Vagina (tissue), 2 donors: ENCODE measurements around the gene VWA3B. TPM values are rescaled to one million over a fixed set of nuclear protein-coding genes. Genes with fewer than 3 reads are reported as not detected.
A peak's percentile ranks its signal among the peaks of the same experiment; 100 is the strongest.
"Not testable (repeated sequence)": the region's sequence is repeated elsewhere in the genome, so short reads cannot be mapped to it uniquely, and the experiment has no call there.

Experiments used
- DNase-seq, 2 donors: peaks; one replicate each; pipeline ENCODE4 v3.0.0-alpha.2; 2017; ENCODE audit errors: extremely low spot score in 2 of 2
- H3K27ac ChIP-seq: fragments of 200-600 bp; sonication (generic); one replicate; pipeline ENCODE4 v1.5.1; 2019
- H3K27me3 ChIP-seq: fragments of 200-600 bp; sonication (generic); one replicate; pipeline ENCODE4 v1.5.1; 2019
- H3K36me3 ChIP-seq, 2 donors: fragments of 200-600 bp; sonication (generic); one replicate each; pipeline ENCODE4 v1.5.1; 2017 to 2019
- H3K4me1 ChIP-seq: fragments of 200-600 bp; sonication (generic); one replicate; pipeline ENCODE4 v1.5.1; 2019
- H3K4me3 ChIP-seq, 2 donors: fragments of 200-600 bp; sonication (generic); 1 replicate in 1 of 2; 2 replicates in 1 of 2; pipeline ENCODE4 v1.5.1; 2016 to 2019
- H3K9me3 ChIP-seq: fragments of 200-600 bp; sonication (generic); one replicate; pipeline ENCODE4 v1.5.1; 2019
- POLR2A ChIP-seq, 2 donors: fragments of 450-650 bp; IDR thresholded peaks; one replicate each; pipeline ENCODE4 v1.6.1; 2017; ENCODE audit warnings: antibody characterized with exemption in 2 of 2, mild to moderate bottlenecking in 2 of 2, moderate library complexity in 2 of 2
- POLR2AphosphoS5 ChIP-seq, 2 donors: sonication (generic); formaldehyde crosslinking; IDR thresholded peaks; one replicate each; pipeline ENCODE4 v1.9.0; 2017; ENCODE audit warnings: antibody characterized with exemption in 2 of 2, mild to moderate bottlenecking in 2 of 2, low read depth in 1 of 2; ENCODE audit not compliant: insufficient read depth in 1 of 2
- intact Hi-C: fragments of 100-400 bp; cut with DNase I; formaldehyde crosslinking; loops from one replicate; pipeline ENCODE4 v1.15.1; 2023
- total RNA-seq: library from RNA; depleted of rRNA; stranded (reverse); fragments of >200 nt; gene quantifications from one replicate; pipeline ENCODE4 v1.2.3, GENCODE V29; 2016
- TF ChIP-seq, protein P1 (sequence below), 3 experiments: fragments of 450-650 bp in 2 of 3; fragments of 200-600 bp in 1 of 3; sonication (generic) in 1 of 3; IDR thresholded peaks; one replicate each; pipeline ENCODE4 v1.5.1; 2017 to 2019; ENCODE audit warnings: antibody characterized with exemption in 3 of 3, mild to moderate bottlenecking in 2 of 3, moderate library complexity in 2 of 3

The VWA3B gene
- total RNA-seq, 1 donor from 2014 or later, result not detected

DNA sequence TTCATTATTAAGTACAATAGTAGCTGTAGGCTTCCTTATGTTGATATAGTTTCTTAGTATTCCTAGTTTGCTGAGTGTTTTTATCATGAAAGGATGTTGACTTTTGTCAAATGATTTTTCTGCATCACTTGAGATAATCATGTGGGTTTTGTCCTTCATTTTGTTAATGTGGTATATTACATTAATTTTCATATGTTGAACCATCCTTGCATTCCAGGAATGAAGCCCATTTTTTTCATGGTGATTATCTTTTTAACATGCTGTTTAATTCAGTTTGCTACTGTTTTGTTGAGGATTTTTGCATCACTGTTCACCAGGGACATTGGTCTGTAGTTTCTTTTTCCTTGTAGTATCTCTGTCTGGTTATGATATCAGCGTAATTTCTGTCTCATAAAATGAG, 176.4 kb downstream of the VWA3B start:
- TF ChIP-seq POLR2AphosphoS5 (IDR thresholded peaks at IDR 0.05; ENCODE audit: insufficient read depth in 1 of 2, low read depth in 1 of 2) (no peak), POLR2A (IDR thresholded peaks at IDR 0.05) (no peak)
- TF ChIP-seq, protein P1, sequence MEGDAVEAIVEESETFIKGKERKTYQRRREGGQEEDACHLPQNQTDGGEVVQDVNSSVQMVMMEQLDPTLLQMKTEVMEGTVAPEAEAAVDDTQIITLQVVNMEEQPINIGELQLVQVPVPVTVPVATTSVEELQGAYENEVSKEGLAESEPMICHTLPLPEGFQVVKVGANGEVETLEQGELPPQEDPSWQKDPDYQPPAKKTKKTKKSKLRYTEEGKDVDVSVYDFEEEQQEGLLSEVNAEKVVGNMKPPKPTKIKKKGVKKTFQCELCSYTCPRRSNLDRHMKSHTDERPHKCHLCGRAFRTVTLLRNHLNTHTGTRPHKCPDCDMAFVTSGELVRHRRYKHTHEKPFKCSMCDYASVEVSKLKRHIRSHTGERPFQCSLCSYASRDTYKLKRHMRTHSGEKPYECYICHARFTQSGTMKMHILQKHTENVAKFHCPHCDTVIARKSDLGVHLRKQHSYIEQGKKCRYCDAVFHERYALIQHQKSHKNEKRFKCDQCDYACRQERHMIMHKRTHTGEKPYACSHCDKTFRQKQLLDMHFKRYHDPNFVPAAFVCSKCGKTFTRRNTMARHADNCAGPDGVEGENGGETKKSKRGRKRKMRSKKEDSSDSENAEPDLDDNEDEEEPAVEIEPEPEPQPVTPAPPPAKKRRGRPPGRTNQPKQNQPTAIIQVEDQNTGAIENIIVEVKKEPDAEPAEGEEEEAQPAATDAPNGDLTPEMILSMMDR (IDR thresholded peaks at IDR 0.05), result no peak
- Histone ChIP-seq H3K36me3 (no peaks in the 10 kb centered on the region), H3K4me1 (no peaks in the 10 kb centered on the region), H3K4me3 (no peak overlapping the region), H3K9me3 (peaks cover 4% of the 10 kb centered on the region), H3K27me3 (no peaks in the 10 kb centered on the region), H3K27ac (no peak overlapping the region)
- no peak for DNase-seq
- intact Hi-C loops, result no loop called here

DNA sequence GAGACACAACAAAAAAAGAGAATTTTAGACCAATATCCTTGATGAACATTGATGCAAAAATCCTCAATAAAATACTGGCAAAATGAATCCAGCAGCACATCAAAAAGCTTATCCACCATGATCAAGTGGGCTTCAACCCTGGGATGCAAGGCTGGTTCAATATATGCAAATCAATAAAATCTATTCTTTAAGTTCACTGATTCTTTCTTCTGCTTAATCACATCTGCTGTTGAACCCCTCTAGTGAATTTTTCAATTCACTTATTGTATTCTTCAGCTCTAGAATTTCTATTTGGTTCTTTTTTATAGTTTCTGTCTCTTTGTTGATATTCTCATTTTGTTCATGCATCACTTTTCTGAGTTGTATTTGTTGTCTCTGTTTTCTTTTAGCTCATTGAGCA, 181.3 kb downstream of the VWA3B start:
- H3K27me3 ChIP-seq, H3K4me3 ChIP-seq, DNase-seq, H3K9me3 ChIP-seq, H3K27ac ChIP-seq, intact Hi-C loops, H3K36me3 ChIP-seq, H3K4me1 ChIP-seq: not testable (repeated sequence)

DNA sequence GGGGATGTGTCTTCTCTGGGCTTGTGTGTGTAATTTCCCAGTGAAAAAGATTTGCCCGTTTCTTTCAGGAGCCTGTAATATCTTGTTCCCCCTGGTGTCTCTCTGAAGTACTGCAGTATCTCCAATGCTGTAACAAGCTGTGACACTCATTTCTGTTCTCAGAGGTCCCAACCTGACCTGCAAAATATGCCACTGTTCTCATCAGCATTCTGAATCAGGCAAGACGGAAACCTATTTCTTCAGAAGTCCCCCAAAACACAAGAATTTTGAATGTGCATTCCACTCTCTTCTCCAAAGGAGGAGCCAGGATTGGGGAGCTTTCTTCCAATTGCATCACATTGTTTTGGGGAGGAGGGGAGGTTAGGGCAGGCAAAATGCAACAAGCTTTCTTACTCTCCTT, 182.3 kb downstream of the VWA3B start:
- TF ChIP-seq POLR2AphosphoS5 (IDR thresholded peaks at IDR 0.05; ENCODE audit: insufficient read depth in 1 of 2, low read depth in 1 of 2) (no peak), POLR2A (IDR thresholded peaks at IDR 0.05) (no peak)
- TF ChIP-seq, protein P1 (IDR thresholded peaks at IDR 0.05), result peak in 2 of 3 experiments; percentile 28 to 36
- intact Hi-C loops, result no loop called here
- no peak for DNase-seq

DNA sequence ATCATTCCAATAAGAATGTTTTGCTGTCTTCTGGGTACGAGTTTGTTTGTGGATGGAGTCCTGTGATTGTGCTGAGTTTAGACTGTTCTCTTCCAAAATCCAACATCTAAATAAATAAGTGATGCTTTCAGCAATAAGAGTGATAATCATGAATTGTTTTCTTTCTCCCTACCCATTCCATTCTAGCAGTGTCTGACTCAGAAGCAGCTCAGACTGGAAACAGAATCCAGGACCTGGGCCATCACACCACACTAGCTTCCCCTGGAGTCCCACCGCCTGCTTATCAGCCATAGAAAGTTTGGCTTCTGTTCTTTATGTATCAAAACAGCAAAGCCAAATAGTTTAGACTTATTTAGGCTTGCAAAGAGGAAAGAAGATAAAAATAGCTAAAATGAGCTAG, 182.9 kb downstream of the VWA3B start:
- H3K36me3 ChIP-seq, result no peaks in the 10 kb centered on the region
- no peaks in the 10 kb centered on the region for H3K9me3 ChIP-seq
- H3K27ac ChIP-seq, result no peak overlapping the region
- intact Hi-C loops, result no loop called here
- H3K4me3 ChIP-seq, result no peak overlapping the region
- DNase-seq, result no peak
- TF ChIP-seq, protein P1 (IDR thresholded peaks at IDR 0.05), result no peak
- no peak for TF ChIP-seq POLR2A (IDR thresholded peaks at IDR 0.05)
- TF ChIP-seq POLR2AphosphoS5 (IDR thresholded peaks at IDR 0.05; ENCODE audit: insufficient read depth in 1 of 2, low read depth in 1 of 2), result no peak
- no peaks in the 10 kb centered on the region for H3K27me3 ChIP-seq
- no peaks in the 10 kb centered on the region for H3K4me1 ChIP-seq

More for the DNA sequence above, 182.3 kb downstream of the VWA3B start:
- Histone ChIP-seq H3K36me3 (no peaks in the 10 kb centered on the region), H3K9me3 (no peaks in the 10 kb centered on the region), H3K27me3 (no peaks in the 10 kb centered on the region), H3K4me1 (no peaks in the 10 kb centered on the region), H3K27ac (no peak overlapping the region), H3K4me3 (no peak overlapping the region)

DNA sequence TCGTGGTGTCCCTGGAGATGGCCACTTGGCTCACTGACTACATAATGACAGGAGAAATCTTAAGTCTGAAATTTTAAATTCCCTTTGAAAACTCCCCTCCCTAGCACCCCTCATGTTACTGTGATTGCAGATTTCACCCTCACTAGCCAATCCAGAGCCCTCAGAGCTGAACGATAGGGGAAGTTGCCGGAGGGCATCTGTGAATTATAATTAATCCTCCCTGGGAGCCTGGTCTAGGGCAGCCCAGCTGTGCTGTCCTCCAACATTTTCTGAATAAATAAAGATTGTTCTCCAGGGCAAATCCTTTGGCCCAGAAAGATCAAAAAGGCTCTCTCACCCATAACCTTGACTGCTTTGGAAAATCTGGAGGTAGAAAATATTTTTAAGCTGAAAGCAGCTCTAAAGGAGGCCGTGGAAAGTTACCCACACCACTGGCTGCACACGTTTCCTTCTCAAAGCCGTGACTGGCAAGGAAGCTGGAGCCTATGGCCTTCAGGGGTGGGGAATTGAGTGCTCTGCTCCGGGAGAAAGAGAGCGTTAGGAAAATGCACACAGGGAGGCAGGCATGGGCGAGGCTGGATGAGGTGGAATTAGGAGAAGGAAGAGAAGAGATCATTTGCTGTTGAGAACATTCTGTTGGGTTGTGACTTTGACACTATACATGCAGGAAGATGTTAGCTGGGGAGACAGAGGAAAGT, 190.3 kb downstream of the VWA3B start:
- Histone ChIP-seq H3K27ac (no peak overlapping the region), H3K4me3 (no peak overlapping the region), H3K36me3 (no peaks in the 10 kb centered on the region), H3K4me1 (no peaks in the 10 kb centered on the region), H3K9me3 (no peaks in the 10 kb centered on the region), H3K27me3 (no peaks in the 10 kb centered on the region)
- peak in 1 of 2 donors; percentile 43 for DNase-seq
- intact Hi-C loops, result no loop called here
- TF ChIP-seq POLR2AphosphoS5 (IDR thresholded peaks at IDR 0.05; ENCODE audit: insufficient read depth in 1 of 2, low read depth in 1 of 2), result no peak

DNA sequence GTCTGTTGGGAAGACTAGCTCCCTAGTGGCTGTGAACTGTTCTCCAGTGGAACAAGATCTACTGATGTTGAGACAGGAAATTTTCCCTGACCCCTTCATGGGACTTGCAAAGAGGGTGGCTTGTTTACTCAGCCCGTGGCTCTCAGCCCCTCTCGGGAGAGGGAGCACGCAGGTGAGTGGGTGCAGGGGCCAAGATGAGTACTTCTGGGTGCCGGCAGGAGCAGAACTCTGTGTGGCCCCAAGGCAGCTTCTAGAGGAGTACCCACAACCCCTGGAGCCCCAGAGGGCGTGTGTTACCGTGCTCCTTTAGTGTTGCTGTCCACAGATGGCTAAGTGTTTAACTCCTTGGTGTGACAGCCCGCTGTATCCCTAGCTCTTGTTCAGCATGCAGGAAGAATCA, 191.1 kb downstream of the VWA3B start:
- no peak overlapping the region for H3K4me3 ChIP-seq
- no peaks in the 10 kb centered on the region for H3K36me3 ChIP-seq
- H3K27me3 ChIP-seq, result no peaks in the 10 kb centered on the region
- H3K9me3 ChIP-seq, result no peaks in the 10 kb centered on the region
- TF ChIP-seq POLR2AphosphoS5 (IDR thresholded peaks at IDR 0.05; ENCODE audit: insufficient read depth in 1 of 2, low read depth in 1 of 2) (no peak), POLR2A (IDR thresholded peaks at IDR 0.05) (no peak)
- TF ChIP-seq, protein P1 (IDR thresholded peaks at IDR 0.05), result no peak
- H3K27ac ChIP-seq, result no peak overlapping the region
- no peaks in the 10 kb centered on the region for H3K4me1 ChIP-seq
- DNase-seq, result peak in 1 of 2 donors; percentile 81
- intact Hi-C loops, result no loop called here
